H9 (cell line): ENCODE measurements around the gene INSRR. TPM values are rescaled to one million over a fixed set of nuclear protein-coding genes. Genes with fewer than 3 reads are reported as not detected.
A peak's percentile ranks its signal among the peaks of the same experiment; 100 is the strongest.

Experiments used
- DNase-seq: peaks from one replicate; pipeline ENCODE4 v3.0.0-alpha.2; 2017
- H2AFZ ChIP-seq: one replicate; pipeline ENCODE4 v1.6.1; 2013; ENCODE audit warnings: mild to moderate bottlenecking, low read length, control low read depth, moderate library complexity
- H2AK5ac ChIP-seq: 2 replicates; pipeline ENCODE4 v1.6.1; 2013; ENCODE audit warnings: low read length, control low read depth, mixed read lengths; ENCODE audit not compliant: insufficient read length
- H2BK120ac ChIP-seq: one replicate; pipeline ENCODE4 v1.6.1; 2013; ENCODE audit warnings: low read depth, mild to moderate bottlenecking, low read length, control low read depth, inconsistent platforms; ENCODE audit not compliant: poor library complexity, severe bottlenecking
- H2BK12ac ChIP-seq: 2 replicates; pipeline ENCODE4 v1.6.1; 2013; ENCODE audit warnings: low read length, control low read depth, mixed read lengths, low read depth; ENCODE audit not compliant: insufficient read length
- H2BK15ac ChIP-seq: 2 replicates; pipeline ENCODE4 v1.6.1; 2013; ENCODE audit warnings: low read depth, low read length, control low read depth
- H2BK20ac ChIP-seq: one replicate; pipeline ENCODE4 v1.6.1; 2013; ENCODE audit warnings: low read depth, mild to moderate bottlenecking, low read length, control low read depth, inconsistent platforms; ENCODE audit not compliant: poor library complexity, severe bottlenecking
- H2BK5ac ChIP-seq: 2 replicates; pipeline ENCODE4 v1.6.1; 2013; ENCODE audit warnings: low read length, control low read depth, mixed read lengths; ENCODE audit not compliant: insufficient read length
- H3K14ac ChIP-seq: 2 replicates; pipeline ENCODE4 v1.6.1; 2013; ENCODE audit warnings: low read length, control low read depth; ENCODE audit not compliant: insufficient read depth
- H3K18ac ChIP-seq: 2 replicates; pipeline ENCODE4 v1.6.1; 2013; ENCODE audit warnings: low read depth, mild to moderate bottlenecking, mixed read lengths, low read length, control low read depth; ENCODE audit not compliant: insufficient read length
- H3K23ac ChIP-seq: 2 replicates; pipeline ENCODE4 v1.6.1; 2013; ENCODE audit warnings: low read length, control low read depth, mixed read lengths, low read depth; ENCODE audit not compliant: insufficient read length
- H3K23me2 ChIP-seq: 2 replicates; pipeline ENCODE4 v1.6.1; 2013; ENCODE audit warnings: low read depth, mild to moderate bottlenecking, mixed read lengths, low read length, control low read depth; ENCODE audit not compliant: insufficient read length, poor library complexity, severe bottlenecking
- H3K27ac ChIP-seq: 2 replicates; pipeline ENCODE4 v1.5.1; 2013; ENCODE audit warnings: low read length, control low read depth, mixed read lengths, low read depth; ENCODE audit not compliant: insufficient read length
- H3K27me3 ChIP-seq: 2 replicates; pipeline ENCODE4 v1.6.1; 2013; ENCODE audit warnings: low read length, control low read depth, inconsistent platforms; ENCODE audit not compliant: insufficient read depth
- H3K4ac ChIP-seq: 2 replicates; pipeline ENCODE4 v1.6.1; 2013; ENCODE audit warnings: low read depth, mild to moderate bottlenecking, control low read depth, inconsistent platforms, low read length, moderate library complexity
- H3K4me1 ChIP-seq: 2 replicates; pipeline ENCODE4 v1.6.1; 2013; ENCODE audit warnings: low read length, control low read depth, inconsistent platforms; ENCODE audit not compliant: insufficient read depth
- H3K4me2 ChIP-seq: 2 replicates; pipeline ENCODE4 v1.6.1; 2013; ENCODE audit warnings: low read length, control low read depth, mixed read lengths; ENCODE audit not compliant: insufficient read length, insufficient read depth
- H3K56ac ChIP-seq: 2 replicates; pipeline ENCODE4 v1.6.1; 2013; ENCODE audit warnings: low read depth, mild to moderate bottlenecking, mixed read lengths, low read length, control low read depth; ENCODE audit not compliant: insufficient read length
- H3K79me1 ChIP-seq: 2 replicates; pipeline ENCODE4 v1.6.1; 2013; ENCODE audit warnings: low read depth, mild to moderate bottlenecking, moderate library complexity, low read length, control low read depth, inconsistent platforms; ENCODE audit not compliant: insufficient read depth, poor library complexity, severe bottlenecking
- H3K79me2 ChIP-seq: 2 replicates; pipeline ENCODE4 v1.6.1; 2013; ENCODE audit warnings: low read length, control low read depth, inconsistent platforms; ENCODE audit not compliant: insufficient read depth
- H3K9ac ChIP-seq: 2 replicates; pipeline ENCODE4 v1.6.1; 2013; ENCODE audit warnings: low read length, control low read depth, mixed read lengths; ENCODE audit not compliant: insufficient read length; ENCODE audit errors: extremely low read depth
- H3K9me3 ChIP-seq: one replicate; pipeline ENCODE4 v1.6.1; 2013; ENCODE audit warnings: low read depth, low read length, inconsistent platforms; ENCODE audit not compliant: control insufficient read depth
- H3T11ph ChIP-seq: one replicate; pipeline ENCODE4 v1.6.1; 2013; ENCODE audit warnings: mild to moderate bottlenecking, low read length, control low read depth, inconsistent platforms
- H4K20me1 ChIP-seq: one replicate; pipeline ENCODE4 v1.6.1; 2013; ENCODE audit not compliant: control insufficient read depth, insufficient read length, insufficient read depth
- H4K5ac ChIP-seq: 2 replicates; pipeline ENCODE4 v1.6.1; 2013; ENCODE audit warnings: low read depth, mild to moderate bottlenecking, mixed read lengths, low read length, control low read depth; ENCODE audit not compliant: insufficient read length
- H4K8ac ChIP-seq: replicated peaks from 2 replicates; pipeline ENCODE4 v1.6.1; 2013; ENCODE audit warnings: low read length, control low read depth, mixed read lengths, low read depth; ENCODE audit not compliant: insufficient read length
- H4K91ac ChIP-seq: 2 replicates; pipeline ENCODE4 v1.6.1; 2013; ENCODE audit warnings: low read depth, mild to moderate bottlenecking, moderate library complexity, mixed read lengths, low read length, control low read depth; ENCODE audit not compliant: insufficient read length
- H3K27ac Mint-ChIP-seq, 3 experiments: 2 replicates in 2 of 3; 3 replicates in 1 of 3; pipeline ENCODE4 v1.8.0; 2020 to 2021; ENCODE audit warnings: mixed read lengths in 3 of 3, mild to moderate bottlenecking in 1 of 3, moderate library complexity in 1 of 3
- H3K27me3 Mint-ChIP-seq: 2 replicates; pipeline ENCODE4 v1.8.0; 2021; ENCODE audit warnings: low read depth, mild to moderate bottlenecking, moderate library complexity, mixed read lengths
- H3K36me3 Mint-ChIP-seq, 3 experiments: 2 replicates in 2 of 3; 3 replicates in 1 of 3; pipeline ENCODE4 v1.8.0; 2020 to 2021; ENCODE audit warnings: low read depth in 3 of 3, mixed read lengths in 3 of 3; ENCODE audit not compliant: insufficient read depth in 1 of 3
- H3K4me1 Mint-ChIP-seq, 2 experiments: 2 replicates each; pipeline ENCODE4 v1.8.0; 2020; ENCODE audit warnings: mixed read lengths in 2 of 2
- H3K4me3 Mint-ChIP-seq, 2 experiments: 2 replicates in 1 of 2; 3 replicates in 1 of 2; pipeline ENCODE4 v1.8.0; 2020 to 2021; ENCODE audit warnings: mild to moderate bottlenecking in 2 of 2, mixed read lengths in 2 of 2, moderate library complexity in 1 of 2
- H3K9me3 Mint-ChIP-seq, 2 experiments: 2 replicates in 1 of 2; 3 replicates in 1 of 2; pipeline ENCODE4 v1.8.0; 2020; ENCODE audit warnings: mild to moderate bottlenecking in 2 of 2, mixed read lengths in 2 of 2, moderate library complexity in 1 of 2
- CTCF ChIP-seq: fragments of 200-600 bp; sonication (generic); conservative IDR thresholded peaks from 3 replicates; pipeline ENCODE4 v1.8.0; 2021; ENCODE audit warnings: antibody characterized with exemption, mild to moderate bottlenecking
- WGBS: extraction: QIAGEN DNeasy Blood & Tissue Kit; methylation state at CpG from one replicate; pipeline ENCODE4 v1.1.7; 2013; ENCODE audit warnings: missing lambda C conversion rate, low lambda C conversion rate, mixed read lengths; ENCODE audit not compliant: insufficient read length; ENCODE audit errors: extremely low coverage; 5-methylcytosine and 5-hydroxymethylcytosine counted together
- total RNA-seq: library from RNA; stranded (reverse); gene quantifications from 2 replicates; pipeline ENCODE4 v1.2.1, GENCODE V29; 2021

The INSRR gene
- total RNA-seq, 1 experiment from 2014 or later, result not detected

- Histone ChIP-seq H2BK5ac (no peak overlapping the region), H4K20me1 (no peaks in the 10 kb centered on the region), H3K9ac (no peak overlapping the region), H3K23me2 (peaks cover 13% of the 10 kb centered on the region), H3K9me3 (no peaks in the 10 kb centered on the region), H3T11ph (no peak overlapping the region), H2BK12ac (no peak overlapping the region), H3K4ac (no peak overlapping the region), H2BK20ac (no peak overlapping the region), H4K5ac (no peak overlapping the region), H2BK120ac (no peak overlapping the region), H3K18ac (no peak overlapping the region), H3K79me1 (no peaks in the 10 kb centered on the region), H3K14ac (no peak overlapping the region; the same call in 1 of the 2 replicates), H2AFZ (no peak overlapping the region), H4K91ac (no peak overlapping the region), H2BK15ac (no peak overlapping the region), H2AK5ac (no peak overlapping the region), H4K8ac (no peak overlapping the region), H3K56ac (no peak overlapping the region), H3K27ac (no peak overlapping the region), H3K27me3 (peaks cover 77% of the 10 kb centered on the region), H3K23ac (no peak overlapping the region), H3K79me2 (no peaks in the 10 kb centered on the region), H3K4me1 (no peaks in the 10 kb centered on the region), H3K4me2 (peak overlapping the region; percentile 94)
- no CpG with 5 or more reads among the region's 33 CpGs for WGBS
- H3K4me1 Mint-ChIP-seq, result peaks cover 6 to 32% of the 10 kb centered on the region in 2 experiments
- no peaks in the 10 kb centered on the region for H3K36me3 Mint-ChIP-seq
- peak; percentile 53 for DNase-seq
- no peak for TF ChIP-seq CTCF
- peaks cover 97% of the 10 kb centered on the region for H3K27me3 Mint-ChIP-seq
- H3K4me3 Mint-ChIP-seq, result peak overlapping the region; percentile 64 to 90
- H3K27ac Mint-ChIP-seq, result no peak overlapping the region
- H3K9me3 Mint-ChIP-seq, result no peaks in the 10 kb centered on the region; a peak in 1 of 5 replicates
These were observed 701 bp upstream of the INSRR start for GRCh38 chr1:156859523-156860112.
